ENCODE results near the gene AMIGO2. TPM values are rescaled to one million over a fixed set of nuclear protein-coding genes. Genes with fewer than 3 reads are reported as not detected.
A peak's percentile ranks its signal among the peaks of the same experiment; 100 is the strongest.

AMIGO2 gene
- total RNA-seq, 1 donor from 2014 or later: 35.3 TPM

DNA sequence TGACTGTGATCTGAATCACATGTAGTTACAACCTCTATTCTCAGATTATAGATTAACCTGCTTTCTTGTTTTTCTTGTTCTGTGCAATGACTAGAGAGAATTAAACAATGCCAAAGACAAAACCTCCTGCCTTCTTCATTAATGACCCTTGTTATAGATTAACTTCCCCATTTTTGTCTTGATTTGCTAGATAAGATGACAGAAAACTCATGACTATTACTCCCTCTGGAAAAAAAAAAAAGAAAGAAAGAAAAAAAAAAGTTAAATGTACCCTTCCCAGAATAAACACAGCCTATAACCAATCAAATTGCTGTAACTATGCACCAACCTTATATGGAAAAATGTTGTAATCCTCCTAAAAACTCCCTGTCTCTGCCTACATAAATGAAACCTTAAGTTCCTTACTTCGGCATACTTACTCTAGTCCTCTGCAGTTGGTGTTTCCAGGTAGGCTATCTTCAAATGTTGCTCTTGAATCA, 41.5 kb downstream of the AMIGO2 start:
- no peak for DNase-seq (ENCODE audit: extremely low read depth, low read depth, low spot score)

DNA sequence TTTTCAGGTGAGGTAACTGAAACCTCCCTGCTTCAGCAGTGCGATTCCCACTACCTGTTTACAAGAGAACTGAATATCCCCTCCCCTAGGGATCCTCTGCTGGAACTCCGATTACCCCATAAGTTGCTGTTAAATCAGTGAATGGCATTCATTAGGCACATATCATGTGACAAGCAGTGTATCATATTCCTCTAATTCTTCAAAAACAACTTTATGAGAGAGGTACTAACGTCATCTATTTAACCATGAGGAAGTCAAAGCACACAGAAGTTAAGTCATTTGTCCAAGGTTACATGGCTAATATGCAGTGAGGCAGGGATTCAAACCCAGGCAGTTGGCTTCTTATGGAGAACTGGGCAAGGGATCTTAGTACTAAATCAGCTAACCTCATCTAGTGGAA, 44.3 kb downstream of the AMIGO2 start:
- no peak for DNase-seq (ENCODE audit: extremely low read depth, low read depth, low spot score)

DNA sequence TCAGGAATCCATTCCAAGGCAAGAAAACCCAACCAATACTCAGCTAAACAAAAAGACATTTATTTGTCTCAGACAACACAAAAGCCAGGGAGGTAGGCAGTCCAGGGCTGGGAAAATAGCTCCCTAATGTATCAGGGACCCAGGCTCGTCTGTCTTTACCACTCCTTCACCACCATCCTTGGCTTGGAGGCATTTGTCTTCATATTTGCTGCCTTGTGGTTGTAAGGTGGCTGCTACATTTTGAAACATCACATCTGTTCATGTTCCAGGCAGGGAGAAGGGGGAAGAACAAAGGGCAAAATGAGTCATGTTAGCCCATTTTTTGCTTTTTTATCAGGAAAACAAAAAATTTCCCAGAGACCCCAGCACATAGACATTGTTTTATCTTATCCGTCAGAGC, 45.1 kb downstream of the AMIGO2 start:
- DNase-seq (ENCODE audit: extremely low read depth, low read depth, low spot score): no peak

DNA sequence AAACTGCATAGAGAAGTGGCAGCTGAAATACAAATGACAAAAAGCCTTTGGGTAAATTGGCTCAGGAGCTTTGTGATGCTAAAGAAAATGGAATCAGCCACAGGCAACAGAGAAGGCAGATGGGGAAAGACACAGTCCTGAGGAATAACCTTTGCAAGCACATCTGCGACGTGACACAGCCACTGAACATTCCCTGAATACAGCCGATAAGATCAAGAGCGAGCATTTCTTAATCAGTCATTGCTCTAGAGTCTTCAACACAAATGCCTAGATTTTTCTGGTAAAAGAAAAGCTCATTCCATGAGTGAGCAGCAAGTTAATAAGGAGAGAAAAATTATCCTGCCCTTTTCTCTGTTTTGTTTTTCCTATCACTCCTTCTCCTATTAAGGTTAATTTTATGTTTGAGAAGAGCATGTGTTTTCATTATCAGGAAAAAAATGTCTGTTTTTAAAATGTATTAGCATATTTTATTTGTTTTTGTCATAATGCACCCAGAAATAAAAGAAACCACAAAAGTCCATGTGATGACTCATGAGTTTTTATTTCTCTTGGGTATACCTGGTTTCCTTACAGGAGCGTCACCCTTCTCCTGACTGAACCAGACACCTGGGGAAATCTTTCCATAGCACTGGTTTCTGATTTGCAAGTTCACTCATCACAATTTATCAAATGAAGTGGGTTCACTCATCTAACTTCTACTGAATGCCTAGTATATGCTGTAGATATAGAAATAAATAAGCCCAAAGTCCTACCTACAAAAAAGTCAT, 45.8 kb downstream of the AMIGO2 start:
- DNase-seq (ENCODE audit: extremely low read depth, low read depth, low spot score): no peak

DNA sequence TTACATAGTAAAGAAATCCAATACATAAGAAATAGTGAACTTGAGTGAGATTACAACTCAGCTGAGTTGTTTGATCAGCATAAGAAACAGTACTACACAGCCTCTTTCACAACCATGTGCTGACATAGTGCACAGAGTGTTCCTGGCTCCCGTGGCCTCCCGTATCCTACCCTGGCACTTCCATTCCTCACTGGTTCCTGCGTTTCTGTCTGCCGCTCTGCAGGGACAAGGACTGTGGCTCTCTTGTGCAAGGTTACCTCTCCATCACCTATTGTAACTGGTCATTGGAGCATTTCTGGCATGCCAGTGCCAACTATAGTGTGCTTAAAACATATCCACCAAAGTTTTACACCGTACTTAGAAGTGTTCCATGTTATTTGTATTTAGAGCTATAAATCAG, 46.7 kb downstream of the AMIGO2 start:
- DNase-seq (ENCODE audit: extremely low read depth, low read depth, low spot score): no peak

DNA sequence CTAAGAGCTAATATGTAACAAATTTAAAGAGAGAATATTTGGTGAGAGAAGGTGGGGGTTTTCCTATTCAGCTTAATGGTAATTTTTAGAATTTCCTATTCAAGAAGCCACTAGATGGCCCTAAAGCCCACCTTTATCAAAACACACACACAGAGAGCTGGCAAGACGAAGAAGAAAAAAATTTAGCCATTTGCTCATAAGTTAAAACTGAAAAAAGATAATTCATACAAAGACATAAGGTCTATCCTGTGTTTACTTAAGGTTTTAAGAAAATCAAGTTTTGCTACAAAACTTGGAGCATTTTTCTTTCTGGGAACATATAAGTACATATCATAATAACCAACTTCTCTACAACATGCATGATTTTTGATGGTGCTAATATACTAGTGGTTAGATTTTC, 47.1 kb downstream of the AMIGO2 start:
- peak; percentile 52 for DNase-seq (ENCODE audit: extremely low read depth, low read depth, low spot score)

DNA sequence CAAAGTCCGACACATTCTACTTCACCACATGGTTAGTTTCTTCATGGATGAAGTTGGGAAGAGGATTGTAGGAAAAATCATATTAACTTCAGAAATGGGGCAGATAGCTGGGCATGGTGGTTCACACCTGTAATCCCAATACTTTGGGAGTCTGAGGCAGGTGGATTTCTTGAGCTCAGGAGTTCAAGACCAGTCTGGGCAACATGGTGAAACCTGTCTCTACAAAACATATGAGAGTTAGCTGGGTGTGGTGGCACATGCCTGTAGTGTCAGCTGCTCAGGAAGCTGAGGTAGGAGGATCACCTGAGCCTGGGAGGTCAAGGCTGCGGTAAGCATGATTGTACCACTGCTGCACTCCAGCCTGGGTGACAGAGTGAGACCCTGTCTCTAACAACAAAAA, 49.9 kb downstream of the AMIGO2 start:
- DNase-seq (ENCODE audit: extremely low read depth, low read depth, low spot score): no peak

DNA sequence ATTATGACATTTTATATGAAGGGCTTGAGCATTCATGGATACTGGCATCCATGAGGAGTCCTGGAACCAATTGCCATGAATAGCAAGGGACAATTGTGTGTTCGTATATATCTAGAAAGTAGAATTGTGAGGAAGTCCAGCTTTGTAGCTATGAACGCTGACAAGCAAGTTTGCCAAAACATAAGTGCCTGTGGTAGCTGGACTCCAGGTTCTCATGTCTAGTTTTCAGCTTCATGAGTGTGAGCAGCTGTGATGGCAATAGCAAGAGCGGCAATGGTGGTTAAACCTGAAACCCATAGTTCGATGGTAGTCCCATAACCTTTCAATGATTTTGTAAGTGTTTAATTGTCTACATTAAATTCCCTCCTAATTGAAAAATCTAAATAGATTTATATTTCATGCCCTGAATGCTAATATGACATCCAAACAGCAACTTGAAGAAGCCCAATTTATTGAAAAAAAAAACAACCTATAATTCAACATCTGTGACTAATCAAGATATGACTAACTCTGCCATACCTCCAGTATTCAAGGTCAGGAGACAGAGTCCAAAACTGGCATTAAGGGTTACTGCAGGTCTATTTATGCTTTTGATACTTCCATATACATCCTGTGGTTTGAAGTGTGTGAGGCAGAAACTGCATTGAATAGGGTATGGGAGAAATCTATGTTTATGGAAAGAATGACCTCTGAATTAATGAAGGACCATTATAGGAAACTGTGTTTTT, 50.6 kb downstream of the AMIGO2 start:
- no peak for DNase-seq (ENCODE audit: extremely low read depth, low read depth, low spot score)

DNA sequence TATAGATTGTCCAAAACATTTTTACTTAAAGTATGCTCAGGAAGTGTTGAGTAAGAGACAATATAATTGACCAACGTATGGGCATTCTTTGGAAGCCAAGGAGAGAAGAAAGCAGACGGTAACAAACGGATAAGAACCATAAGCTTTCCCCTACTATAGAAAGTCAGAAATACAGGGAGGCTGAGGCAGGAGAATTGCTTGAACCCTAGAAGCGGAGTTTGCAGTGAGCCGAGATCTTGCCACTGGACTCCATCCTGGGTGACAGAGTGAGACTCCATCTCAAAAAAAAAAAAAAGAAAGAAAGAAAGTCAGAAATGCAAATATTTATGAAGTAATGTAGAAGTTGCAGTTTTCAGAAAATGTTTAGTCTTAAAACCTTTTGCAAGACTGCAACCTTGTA, 51.6 kb downstream of the AMIGO2 start:
- no peak for DNase-seq (ENCODE audit: extremely low read depth, low read depth, low spot score)

Other genes with a start within 250 kb of the AMIGO2 start
- gene PCED1B, start 338 bp downstream of the AMIGO2 start, total RNA-seq: 0.70 and 1.9 TPM in 2 replicates